EH (cell line): ENCODE data around the gene CEBPA.
"Not testable (repeated sequence)": the region's sequence is repeated elsewhere in the genome, so short reads cannot be mapped to it uniquely, and the experiment has no call there.

Experiments used
- DNase-seq: peaks from one replicate; pipeline ENCODE4 v3.0.0-alpha.2; 2015; ENCODE audit warnings: low read depth

The CEBPA gene

GRCh38 chr19:33324628-33325027, 22.3 kb upstream of the CEBPA start:
- no peak for DNase-seq

DNA sequence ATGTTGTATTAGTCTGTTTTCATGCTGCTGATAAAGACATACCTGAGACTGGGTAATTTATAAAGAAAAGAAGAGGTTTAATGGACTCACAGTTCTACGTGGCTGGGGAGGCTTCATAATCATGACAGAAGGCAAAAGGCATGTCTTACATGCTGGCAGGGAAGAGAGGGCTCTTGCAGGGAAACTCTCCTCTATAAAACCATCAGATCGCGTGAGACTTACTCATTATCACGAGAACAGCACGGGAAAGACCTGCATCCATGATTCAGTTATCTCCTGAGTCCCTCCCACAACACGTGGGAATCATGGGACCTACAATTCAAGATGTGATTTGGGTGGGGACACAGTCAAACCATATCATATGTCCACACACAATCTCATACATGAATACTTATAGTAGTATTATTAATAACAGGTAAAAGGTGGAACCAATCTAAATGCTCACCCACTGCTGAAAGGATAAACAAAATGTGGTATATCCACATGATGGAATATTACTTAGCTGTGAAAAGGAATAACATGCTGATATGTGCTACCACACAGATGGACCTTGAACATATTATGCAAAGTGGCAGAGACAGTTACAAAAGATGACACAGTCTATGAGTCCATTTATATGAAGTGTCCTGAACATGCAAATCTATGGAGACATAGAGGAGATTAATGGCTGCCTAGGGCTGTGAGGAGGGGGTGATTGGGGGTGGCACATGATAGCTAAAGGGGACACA, 20.9 kb upstream of the CEBPA start:
- no peak for DNase-seq

DNA sequence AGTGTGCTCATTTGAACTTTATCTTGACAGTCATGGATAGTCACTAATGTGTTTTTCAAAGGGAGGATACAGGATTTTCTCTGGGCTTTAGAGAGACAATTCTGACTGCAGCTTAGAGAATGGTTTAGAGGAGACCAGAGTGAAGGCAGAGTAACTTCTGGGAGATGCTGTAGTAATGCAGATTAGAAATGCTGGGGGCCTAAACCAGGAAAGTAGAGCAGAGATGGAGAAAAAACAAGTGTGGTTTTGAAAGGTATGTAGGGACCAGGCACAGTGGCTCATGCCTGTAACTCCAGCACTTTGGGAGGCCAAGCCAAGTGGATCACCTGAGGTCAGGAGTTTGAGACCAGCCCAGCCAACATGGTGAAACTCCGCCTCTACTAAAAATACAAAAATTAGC, 18.3 kb upstream of the CEBPA start:
- no peak for DNase-seq

GRCh38 chr19:33317991-33318390, 15.7 kb upstream of the CEBPA start:
- not testable (repeated sequence) for DNase-seq

- no peak for DNase-seq
Measured at GRCh38 chr19:33317517-33317916, 15.2 kb upstream of the CEBPA start.

DNA sequence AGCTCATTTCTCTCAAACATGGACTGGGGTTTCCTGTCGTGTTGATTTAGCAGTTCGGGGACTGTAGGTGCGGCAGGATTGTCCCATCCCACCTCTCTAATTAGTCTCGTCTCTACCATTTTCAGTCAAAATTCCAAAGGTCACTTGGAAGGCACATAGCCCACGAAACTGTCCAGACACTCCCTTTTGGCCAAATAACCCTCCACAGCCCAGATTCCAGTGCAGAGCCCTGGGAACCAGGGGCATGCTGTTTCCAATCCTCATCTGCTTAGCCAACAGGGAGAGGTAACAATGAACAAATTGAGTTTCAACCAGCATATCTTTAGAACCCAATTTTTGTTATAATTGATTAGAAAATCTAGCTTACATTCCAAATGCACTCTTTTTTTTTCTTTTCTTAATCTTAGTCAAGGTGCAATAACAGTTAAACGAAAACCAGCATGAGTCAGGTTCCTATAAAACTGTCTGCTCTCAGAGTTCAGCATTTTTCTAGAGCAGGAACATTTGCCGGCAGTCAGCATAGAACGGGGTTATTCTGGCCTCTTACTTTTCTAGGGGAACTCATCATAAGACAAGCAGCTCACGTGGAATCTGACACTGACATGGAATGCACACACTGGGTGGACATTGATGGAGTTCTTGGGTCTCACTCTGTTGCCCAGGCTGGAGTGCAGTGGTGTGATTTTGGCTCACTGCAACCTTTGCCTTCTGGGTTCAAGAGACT, 14.4 kb upstream of the CEBPA start:
- DNase-seq = peak; percentile 36

DNA sequence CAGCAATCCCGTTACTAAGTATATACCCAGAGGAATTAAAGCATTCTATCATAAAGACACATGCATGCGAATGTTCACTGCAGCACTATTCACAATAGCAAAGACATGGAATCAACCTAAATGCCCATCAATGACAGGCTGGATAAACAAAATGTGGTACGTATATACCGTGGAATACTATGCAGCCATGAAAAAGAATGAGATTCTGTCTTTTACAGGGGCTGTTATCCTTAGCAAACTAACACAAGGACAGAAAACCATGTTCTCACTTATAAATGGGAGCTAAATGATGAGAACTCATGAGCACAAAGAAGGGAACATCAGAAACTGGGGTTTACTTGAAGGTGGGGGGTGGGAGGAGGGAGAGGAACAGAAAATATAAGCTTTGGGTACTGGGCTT, 10.5 kb upstream of the CEBPA start:
- DNase-seq = not testable (repeated sequence)

DNA sequence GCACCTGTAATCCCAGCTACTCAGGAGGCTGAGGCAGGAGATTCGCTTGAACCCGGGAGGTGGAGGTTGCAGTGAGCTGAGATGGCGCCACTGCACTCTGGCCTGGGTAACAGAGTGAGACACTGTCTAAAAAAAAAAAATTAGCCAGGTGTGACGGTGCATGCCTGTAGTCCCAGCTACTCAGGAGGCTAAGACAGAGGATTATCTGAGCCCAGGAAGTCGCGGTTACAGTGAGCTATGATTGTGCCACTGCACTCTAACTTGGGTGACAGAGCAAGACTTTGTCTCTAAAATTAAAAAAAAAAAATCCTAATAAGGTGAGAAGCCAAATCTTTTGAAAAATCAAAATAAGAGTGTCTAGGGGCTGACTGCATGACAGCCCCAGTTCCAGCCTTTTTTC, 9.7 kb upstream of the CEBPA start:
- no peak for DNase-seq

GRCh38 chr19:33311326-33311682, 9.0 kb upstream of the CEBPA start:
- DNase-seq = no peak

DNA sequence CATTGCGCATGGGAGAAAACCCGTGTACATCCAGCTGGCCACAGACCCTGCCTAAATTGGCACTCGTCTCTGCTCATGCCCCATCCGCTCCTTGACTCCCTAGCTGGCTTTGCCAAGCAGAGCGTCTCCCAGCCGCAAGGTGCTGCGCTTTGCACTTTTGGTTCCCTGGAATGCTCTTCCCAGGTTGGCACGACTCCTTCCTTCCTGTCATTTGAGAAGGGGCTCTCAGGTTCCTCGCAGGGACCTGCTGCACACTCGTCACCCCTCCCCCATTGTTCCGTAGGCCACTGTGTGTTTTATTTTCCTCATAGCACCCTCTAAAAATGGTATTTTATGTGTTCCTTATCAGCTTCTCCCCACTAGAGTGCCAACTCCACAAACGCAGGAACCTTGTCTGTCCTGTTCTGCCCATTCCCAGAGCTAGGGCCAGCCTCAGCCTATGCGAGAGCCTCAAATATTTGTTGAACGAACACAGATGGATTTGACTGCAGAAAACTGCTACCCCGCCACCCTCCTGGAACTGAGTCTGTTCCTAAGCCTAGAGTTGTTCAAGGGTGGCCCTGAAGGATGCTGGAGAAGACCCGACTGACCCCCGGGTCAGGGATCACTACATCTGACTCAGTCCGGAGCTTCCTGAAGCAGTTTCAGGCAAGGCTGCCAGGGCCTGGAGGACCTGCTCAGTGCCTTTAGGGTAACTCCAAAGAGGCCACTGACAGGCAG, 8.4 kb upstream of the CEBPA start:
- no peak for DNase-seq

GRCh38 chr19:33309826-33310225, 7.5 kb upstream of the CEBPA start:
- no peak for DNase-seq

- no peak for DNase-seq
Measured at GRCh38 chr19:33306853-33307792, 4.8 kb upstream of the CEBPA start.

DNA sequence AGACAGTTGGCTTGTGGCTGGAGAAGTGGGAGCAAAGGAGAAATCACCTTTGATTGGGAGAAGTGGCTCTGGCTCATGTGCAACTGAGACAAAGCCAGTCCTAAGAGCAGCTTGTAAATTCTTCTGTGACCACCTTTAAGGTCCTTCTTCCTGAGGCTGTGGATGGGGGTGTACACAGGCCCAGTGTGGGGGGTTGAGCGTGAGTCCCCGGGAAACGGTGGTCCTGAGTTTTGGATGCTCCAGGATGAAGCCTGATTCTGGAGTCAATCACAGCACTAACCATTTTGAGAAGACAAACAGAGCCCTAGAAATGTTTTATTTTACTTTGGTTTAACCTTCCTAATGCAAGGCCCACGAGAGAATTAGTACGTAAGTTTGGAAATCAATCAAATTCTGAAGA, 3.9 kb upstream of the CEBPA start:
- DNase-seq = no peak

GRCh38 chr19:33304760-33305647, 2.7 kb upstream of the CEBPA start:
- DNase-seq = no peak

DNA sequence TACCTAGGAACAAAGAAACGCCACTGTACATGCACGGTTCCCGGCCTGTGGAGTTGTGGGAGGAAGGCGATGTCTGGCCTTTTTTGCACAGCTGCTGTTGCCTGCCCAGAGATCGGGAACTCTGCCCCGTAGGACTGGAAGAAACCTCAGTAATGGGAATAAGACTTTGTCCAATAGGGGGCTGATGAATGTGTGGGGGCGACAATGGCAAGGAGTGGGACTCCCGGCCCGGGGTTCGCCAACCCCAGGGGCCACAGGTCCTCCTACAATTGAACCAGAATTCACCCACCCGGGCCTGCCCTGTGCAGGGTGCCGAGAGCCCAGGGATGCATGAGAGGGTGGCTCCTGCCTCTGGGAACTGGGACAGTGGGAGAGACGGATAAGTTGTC, 2.0 kb upstream of the CEBPA start:
- no peak for DNase-seq

- peak; percentile 34 for DNase-seq
Measured at GRCh38 chr19:33303791-33304345, 1.5 kb upstream of the CEBPA start.

DNA sequence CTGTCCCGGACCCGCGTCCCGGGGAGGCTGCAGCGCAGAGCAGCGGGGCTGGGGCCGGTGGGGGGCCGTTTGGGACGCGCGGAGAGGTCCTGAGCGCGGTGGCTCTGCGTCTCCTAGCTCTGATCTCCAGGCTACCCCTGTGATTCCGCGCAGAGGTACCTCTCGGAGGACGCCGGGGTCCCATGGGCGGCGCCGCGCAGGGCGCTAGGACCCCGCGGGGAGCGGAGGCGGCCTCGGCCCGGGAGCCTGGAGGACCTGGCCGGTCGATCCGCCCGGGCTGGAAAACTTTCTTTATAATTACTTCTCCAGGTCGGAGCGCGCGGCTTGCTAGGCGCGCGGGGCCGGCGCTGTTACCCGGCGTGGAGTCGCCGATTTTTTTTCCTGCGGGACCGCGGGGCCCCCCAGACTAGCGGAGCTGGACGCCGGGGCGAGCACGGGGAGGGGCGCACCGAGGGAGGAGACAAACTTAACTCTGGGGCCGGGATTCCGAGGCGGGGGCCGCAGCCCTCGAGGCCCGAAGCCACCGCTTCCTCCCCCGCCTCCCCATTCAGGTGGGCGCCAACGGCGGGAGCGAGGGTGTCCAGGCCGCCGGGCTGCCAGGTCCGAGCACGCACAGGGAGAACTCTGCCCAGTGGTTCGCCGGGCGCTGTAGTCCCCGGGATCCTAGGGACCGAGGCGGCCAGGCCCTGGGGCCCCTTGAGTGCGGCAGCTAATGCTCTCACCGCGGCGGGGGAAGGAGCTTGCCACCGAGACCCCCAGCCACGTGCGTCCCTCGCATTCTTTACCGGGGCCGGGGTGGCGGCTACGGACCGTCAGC, 848 bp upstream of the CEBPA start:
- DNase-seq = peak; percentile 53

GRCh38 chr19:33301900-33302174, 497 bp downstream of the CEBPA start:
- DNase-seq = no peak

GRCh38 chr19:33301144-33301899, 1.0 kb downstream of the CEBPA start:
- peak; percentile 16 for DNase-seq

GRCh38 chr19:33300894-33301143, 1.5 kb downstream of the CEBPA start:
- no peak for DNase-seq
